Panc1 (cell line): Measurements from ENCODE around the gene KAT5. TPM values are rescaled to one million over a fixed set of nuclear protein-coding genes. Genes with fewer than 3 reads are reported as not detected.
"Not testable (repeated sequence)": the region's sequence is repeated elsewhere in the genome, so short reads cannot be mapped to it uniquely, and the experiment has no call there.

Source experiments
- ATAC-seq: fragments of 200-7000 bp; cut with Tn5 transposase; 2 replicates; pipeline ENCODE4 v1.9.1; 2020; ENCODE audit warnings: mild to moderate bottlenecking, moderate library complexity
- BruUV-seq: library from RNA; stranded (reverse); fragments of 400-500 nt; replicated peaks from 2 replicates; lab custom pipeline; 2021; lab: Mats Ljungman, UMichigan
- CTCF ChIA-PET: fragments of 300-600 bp; sonication (Branson Sonifier 250); formaldehyde crosslinking; loops from one replicate; lab custom pipeline; 2022; ENCODE audit warnings: antibody characterized with exemption; lab: Charles Lee
- POLR2A ChIA-PET: fragments of 300-600 bp; sonication (Branson Sonifier 250); formaldehyde crosslinking; loops from one replicate; lab custom pipeline; 2022; ENCODE audit warnings: antibody characterized with exemption; lab: Charles Lee
- DNase-seq: peaks from one replicate; pipeline ENCODE4 v3.0.0-alpha.2; 2010; ENCODE audit warnings: low read depth, low spot score
- H3K27ac ChIP-seq: 2 replicates; pipeline ENCODE4 v1.5.1; 2011; ENCODE audit warnings: mild to moderate bottlenecking, low read length, inconsistent platforms
- H3K27me3 ChIP-seq: fragments of 200-500 bp; sonication (Bioruptor generic); 2 replicates; pipeline ENCODE4 v1.6.0; 2014; ENCODE audit warnings: low read length, inconsistent platforms; ENCODE audit not compliant: control insufficient read depth, insufficient read depth
- H3K36me3 ChIP-seq: fragments of 200-500 bp; sonication (Bioruptor generic); 2 replicates; pipeline ENCODE4 v1.5.1; 2014; ENCODE audit warnings: inconsistent platforms, mild to moderate bottlenecking, low read length, moderate library complexity; ENCODE audit not compliant: control insufficient read depth, insufficient read depth
- H3K4me1 ChIP-seq: 2 replicates; pipeline ENCODE4 v1.5.1; 2011; ENCODE audit warnings: inconsistent platforms, mild to moderate bottlenecking, low read length, moderate library complexity; ENCODE audit not compliant: control insufficient read depth, insufficient read depth
- H3K4me3 ChIP-seq, 2 experiments: 2 replicates each; pipeline ENCODE4 v1.5.1; 2011 to 2012; ENCODE audit warnings: low read depth in 2 of 2, low read length in 2 of 2, mild to moderate bottlenecking in 2 of 2, inconsistent platforms in 1 of 2, moderate library complexity in 1 of 2
- H3K9me3 ChIP-seq: fragments of 200-500 bp; sonication (Bioruptor generic); 2 replicates; pipeline ENCODE4 v1.5.1; 2014; ENCODE audit warnings: low read depth, mild to moderate bottlenecking, inconsistent platforms, low read length, moderate library complexity; ENCODE audit not compliant: control insufficient read depth, insufficient read depth
- POLR2AphosphoS5 ChIP-seq: IDR thresholded peaks from 2 replicates; pipeline ENCODE4 v1.6.1; 2012; ENCODE audit warnings: mild to moderate bottlenecking, low read depth, low read length, moderate library complexity
- SIN3A ChIP-seq: IDR thresholded peaks from 2 replicates; pipeline ENCODE4 v1.6.1; 2012; ENCODE audit warnings: low read depth, mild to moderate bottlenecking, low read length, moderate library complexity, borderline replicate concordance; ENCODE audit not compliant: insufficient read depth
- TCF7L2 ChIP-seq: IDR thresholded peaks from 2 replicates; pipeline ENCODE4 v1.6.1; 2011; ENCODE audit warnings: mild to moderate bottlenecking, low read depth, low read length, inconsistent platforms
- in situ Hi-C: cut with HindIII; loops from 2 replicates; pipeline ENCODE4 v1.10.0; 2016; ENCODE audit warnings: low sequenced_read_pairs, low pct_unique_long_range_greater_than_20kb
- intact Hi-C: fragments of 100-400 bp; cut with micrococcal nuclease; formaldehyde crosslinking; loops from one replicate; pipeline ENCODE4 v1.10.0; 2022; ENCODE audit not compliant: unreplicated experiment
- total RNA-seq: library from RNA; stranded (reverse); gene quantifications from one replicate; pipeline ENCODE4 v1.2.1, GENCODE V29; 2021; ENCODE audit not compliant: unreplicated experiment
- TF ChIP-seq, protein P1 (sequence below), 2 experiments: IDR thresholded peaks; 2 replicates each; pipeline ENCODE4 v1.6.1; 2011 to 2012; ENCODE audit warnings: low read depth in 2 of 2, control low read depth in 1 of 2, low read length in 1 of 2, mild to moderate bottlenecking in 1 of 2, moderate library complexity in 1 of 2; ENCODE audit not compliant: insufficient read depth in 1 of 2
- TF ChIP-seq, protein P2 (sequence below): fragments of 450-650 bp; IDR thresholded peaks from 2 replicates; pipeline ENCODE4 v1.5.1; 2017; ENCODE audit warnings: mild to moderate bottlenecking

KAT5 gene
- total RNA-seq, 1 experiment from 2014 or later: 84.2 TPM

DNA sequence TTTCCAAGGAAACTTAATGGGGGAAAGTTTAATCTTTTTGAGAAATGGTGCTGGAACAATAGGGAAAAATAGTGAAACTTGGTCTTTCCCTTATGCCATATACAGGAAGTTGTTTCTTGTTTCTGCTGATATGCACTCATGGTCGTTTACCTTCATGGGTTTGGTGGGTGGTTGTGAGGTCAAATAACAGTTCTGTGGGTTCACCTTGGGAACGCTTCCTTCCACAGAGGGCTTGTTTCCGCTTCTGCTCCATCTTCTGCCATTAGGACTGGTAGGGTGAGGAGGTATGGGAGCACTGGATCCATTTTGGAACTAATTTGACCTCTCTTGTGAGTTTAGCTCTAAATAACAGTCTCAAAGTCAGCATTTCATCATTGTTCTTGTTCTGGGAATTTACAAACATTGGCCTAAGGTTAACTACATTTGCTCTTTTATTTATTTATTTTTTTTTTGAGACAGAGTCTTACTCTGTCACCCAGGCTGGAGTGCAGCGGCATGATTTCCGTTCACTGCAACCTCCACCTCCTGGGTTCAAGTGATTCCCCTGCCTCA, 31.8 kb upstream of the KAT5 start:
- Histone ChIP-seq H3K4me1 (no peaks in the 10 kb centered on the region), H3K36me3 (no peaks in the 10 kb centered on the region), H3K9me3 (no peaks in the 10 kb centered on the region), H3K27ac (no peak overlapping the region), H3K27me3 (no peaks in the 10 kb centered on the region), H3K4me3 (no peak overlapping the region)
- ChIA-PET POLR2A (interaction anchor here (0.6 kb wide), 2 partner anchors 14 to 80 kb away, joined by 4 read pairs; no protein-coding TSS in a partner anchor), CTCF (interaction anchor here (0.7 kb wide), 1 partner anchor 54 kb away, joined by 3 read pairs; no protein-coding TSS in a partner anchor)
- no peak for DNase-seq
- in situ Hi-C loops (no loop called here), intact Hi-C loops (no loop called here)
- no TSS peak for BruUV-seq
- no peak for ATAC-seq
- TF ChIP-seq, protein P1, sequence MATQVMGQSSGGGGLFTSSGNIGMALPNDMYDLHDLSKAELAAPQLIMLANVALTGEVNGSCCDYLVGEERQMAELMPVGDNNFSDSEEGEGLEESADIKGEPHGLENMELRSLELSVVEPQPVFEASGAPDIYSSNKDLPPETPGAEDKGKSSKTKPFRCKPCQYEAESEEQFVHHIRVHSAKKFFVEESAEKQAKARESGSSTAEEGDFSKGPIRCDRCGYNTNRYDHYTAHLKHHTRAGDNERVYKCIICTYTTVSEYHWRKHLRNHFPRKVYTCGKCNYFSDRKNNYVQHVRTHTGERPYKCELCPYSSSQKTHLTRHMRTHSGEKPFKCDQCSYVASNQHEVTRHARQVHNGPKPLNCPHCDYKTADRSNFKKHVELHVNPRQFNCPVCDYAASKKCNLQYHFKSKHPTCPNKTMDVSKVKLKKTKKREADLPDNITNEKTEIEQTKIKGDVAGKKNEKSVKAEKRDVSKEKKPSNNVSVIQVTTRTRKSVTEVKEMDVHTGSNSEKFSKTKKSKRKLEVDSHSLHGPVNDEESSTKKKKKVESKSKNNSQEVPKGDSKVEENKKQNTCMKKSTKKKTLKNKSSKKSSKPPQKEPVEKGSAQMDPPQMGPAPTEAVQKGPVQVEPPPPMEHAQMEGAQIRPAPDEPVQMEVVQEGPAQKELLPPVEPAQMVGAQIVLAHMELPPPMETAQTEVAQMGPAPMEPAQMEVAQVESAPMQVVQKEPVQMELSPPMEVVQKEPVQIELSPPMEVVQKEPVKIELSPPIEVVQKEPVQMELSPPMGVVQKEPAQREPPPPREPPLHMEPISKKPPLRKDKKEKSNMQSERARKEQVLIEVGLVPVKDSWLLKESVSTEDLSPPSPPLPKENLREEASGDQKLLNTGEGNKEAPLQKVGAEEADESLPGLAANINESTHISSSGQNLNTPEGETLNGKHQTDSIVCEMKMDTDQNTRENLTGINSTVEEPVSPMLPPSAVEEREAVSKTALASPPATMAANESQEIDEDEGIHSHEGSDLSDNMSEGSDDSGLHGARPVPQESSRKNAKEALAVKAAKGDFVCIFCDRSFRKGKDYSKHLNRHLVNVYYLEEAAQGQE (IDR thresholded peaks at IDR 0.05; ENCODE audit: insufficient read depth in 1 of 2, low read depth in 2 of 2, low read length in 1 of 2): no peak
- no peak for TF ChIP-seq POLR2AphosphoS5
- TF ChIP-seq, protein P2, sequence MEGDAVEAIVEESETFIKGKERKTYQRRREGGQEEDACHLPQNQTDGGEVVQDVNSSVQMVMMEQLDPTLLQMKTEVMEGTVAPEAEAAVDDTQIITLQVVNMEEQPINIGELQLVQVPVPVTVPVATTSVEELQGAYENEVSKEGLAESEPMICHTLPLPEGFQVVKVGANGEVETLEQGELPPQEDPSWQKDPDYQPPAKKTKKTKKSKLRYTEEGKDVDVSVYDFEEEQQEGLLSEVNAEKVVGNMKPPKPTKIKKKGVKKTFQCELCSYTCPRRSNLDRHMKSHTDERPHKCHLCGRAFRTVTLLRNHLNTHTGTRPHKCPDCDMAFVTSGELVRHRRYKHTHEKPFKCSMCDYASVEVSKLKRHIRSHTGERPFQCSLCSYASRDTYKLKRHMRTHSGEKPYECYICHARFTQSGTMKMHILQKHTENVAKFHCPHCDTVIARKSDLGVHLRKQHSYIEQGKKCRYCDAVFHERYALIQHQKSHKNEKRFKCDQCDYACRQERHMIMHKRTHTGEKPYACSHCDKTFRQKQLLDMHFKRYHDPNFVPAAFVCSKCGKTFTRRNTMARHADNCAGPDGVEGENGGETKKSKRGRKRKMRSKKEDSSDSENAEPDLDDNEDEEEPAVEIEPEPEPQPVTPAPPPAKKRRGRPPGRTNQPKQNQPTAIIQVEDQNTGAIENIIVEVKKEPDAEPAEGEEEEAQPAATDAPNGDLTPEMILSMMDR: no peak
- TF ChIP-seq SIN3A: no peak
- TF ChIP-seq TCF7L2: no peak

DNA sequence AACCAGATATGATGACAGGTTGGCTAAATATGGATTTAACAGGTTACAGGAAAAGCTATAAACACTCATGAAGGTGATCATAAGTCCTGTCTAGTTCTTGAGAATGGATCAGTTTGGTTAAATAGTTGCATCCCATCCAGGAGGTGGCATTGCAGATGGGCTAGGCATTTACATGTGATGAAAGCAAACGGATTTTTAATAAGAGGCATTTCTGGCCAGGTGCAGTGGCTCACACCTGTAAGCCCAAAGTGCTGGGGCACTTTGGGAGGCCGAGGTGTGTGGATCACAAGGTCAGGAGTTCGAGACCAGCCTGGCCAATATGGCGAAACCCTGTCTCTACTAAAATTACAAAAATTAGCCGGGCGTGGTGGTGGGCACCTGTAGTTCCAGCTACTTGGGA, 28.6 kb upstream of the KAT5 start:
- H3K4me3 ChIP-seq, CTCF ChIA-PET, DNase-seq, in situ Hi-C loops, intact Hi-C loops, H3K4me1 ChIP-seq, H3K27ac ChIP-seq, BruUV-seq, POLR2A ChIA-PET, ATAC-seq, H3K9me3 ChIP-seq, H3K36me3 ChIP-seq, H3K27me3 ChIP-seq: not testable (repeated sequence)

- POLR2A ChIA-PET: no interaction called here
Observed at GRCh38 chr11:65685981-65686380, 26.1 kb upstream of the KAT5 start.

More at GRCh38 chr11:65685981-65686380, 26.1 kb upstream of the KAT5 start:
- BruUV-seq: no TSS peak
- intact Hi-C loops: no loop called here
- in situ Hi-C loops: no loop called here
- Histone ChIP-seq H3K27me3 (no peaks in the 10 kb centered on the region), H3K4me3 (no peak overlapping the region), H3K9me3 (no peaks in the 10 kb centered on the region), H3K4me1 (no peaks in the 10 kb centered on the region), H3K36me3 (no peaks in the 10 kb centered on the region), H3K27ac (no peak overlapping the region)
- CTCF ChIA-PET: no interaction called here
- DNase-seq: no peak
- TF ChIP-seq, protein P2: no peak
- TF ChIP-seq, protein P1 (IDR thresholded peaks at IDR 0.05; ENCODE audit: insufficient read depth in 1 of 2, low read depth in 2 of 2, low read length in 1 of 2): no peak
- TF ChIP-seq SIN3A: no peak
- TF ChIP-seq POLR2AphosphoS5: no peak
- TF ChIP-seq TCF7L2: no peak
- ATAC-seq: no peak
